HG02938 (cell line): Measurements from ENCODE around the gene GRAMD4.
"Not testable (repeated sequence)": the region's sequence is repeated elsewhere in the genome, so short reads cannot be mapped to it uniquely, and the experiment has no call there.

Experiments
- ATAC-seq: cut with Tn5 transposase; IDR thresholded peaks from one replicate; pipeline ENCODE4 v1.9.1; 2021; ENCODE audit warnings: mild to moderate bottlenecking, moderate library complexity; ENCODE audit not compliant: unreplicated experiment

Gene GRAMD4

GRCh38 chr22:46634973-46635685, 14.9 kb downstream of the GRAMD4 start:
- not testable (repeated sequence) for ATAC-seq

- no peak for ATAC-seq
These were observed 15.6 kb downstream of the GRAMD4 start for GRCh38 chr22:46635756-46636155.

- no peak for ATAC-seq
These were observed 16.2 kb downstream of the GRAMD4 start for GRCh38 chr22:46636221-46637002.

- ATAC-seq = no peak
These were observed 17.8 kb downstream of the GRAMD4 start for GRCh38 chr22:46637711-46638600.

GRCh38 chr22:46638601-46639431, 18.6 kb downstream of the GRAMD4 start:
- no peak for ATAC-seq

GRCh38 chr22:46639843-46640242, 19.7 kb downstream of the GRAMD4 start:
- no peak for ATAC-seq

- no peak for ATAC-seq
These were observed 20.3 kb downstream of the GRAMD4 start for GRCh38 chr22:46640293-46641055.

- ATAC-seq = no peak
These were observed 21.7 kb downstream of the GRAMD4 start for GRCh38 chr22:46641811-46642266.

- ATAC-seq = not testable (repeated sequence)
These were observed 22.8 kb downstream of the GRAMD4 start for GRCh38 chr22:46642840-46643480.

GRCh38 chr22:46646531-46647215, 26.5 kb downstream of the GRAMD4 start:
- ATAC-seq = no peak

GRCh38 chr22:46648225-46648820, 28.1 kb downstream of the GRAMD4 start:
- not testable (repeated sequence) for ATAC-seq

GRCh38 chr22:46649141-46650077, 29.2 kb downstream of the GRAMD4 start:
- ATAC-seq = no peak

- ATAC-seq = no peak
These were observed 30.1 kb downstream of the GRAMD4 start for GRCh38 chr22:46650078-46650810.

- ATAC-seq = no peak
These were observed 31.1 kb downstream of the GRAMD4 start for GRCh38 chr22:46651316-46651715.

GRCh38 chr22:46652081-46652846, 32.1 kb downstream of the GRAMD4 start:
- no peak for ATAC-seq
